Peyer's patch (tissue), 4 donors: ENCODE results near the gene KCNK10. TPM values are rescaled to one million over a fixed set of nuclear protein-coding genes. Genes with fewer than 3 reads are reported as not detected.

ENCODE experiments used
- DNase-seq, 3 donors: peaks; one replicate each; pipeline ENCODE4 v3.0.0-alpha.2; 2017 to 2019
- H3K27ac ChIP-seq, 4 donors: fragments of 200-600 bp; sonication (generic); one replicate each; pipeline ENCODE4 v1.5.1; 2016 to 2019
- H3K27me3 ChIP-seq, 2 donors: fragments of 200-600 bp; sonication (generic); one replicate each; pipeline ENCODE4 v1.5.1; 2019
- H3K36me3 ChIP-seq, 3 donors: fragments of 200-600 bp; sonication (generic); one replicate each; pipeline ENCODE4 v1.5.1; 2016 to 2019
- H3K4me1 ChIP-seq, 4 donors: fragments of 200-600 bp; sonication (generic); one replicate each; pipeline ENCODE4 v1.5.1; 2016 to 2019
- H3K4me3 ChIP-seq, 4 donors: fragments of 200-600 bp; sonication (generic); 1 replicate in 3 of 4; 2 replicates in 1 of 4; pipeline ENCODE4 v1.5.1; 2016 to 2019; ENCODE audit warnings: mild to moderate bottlenecking in 1 of 4
- H3K9me3 ChIP-seq, 4 donors: fragments of 200-600 bp; sonication (generic); one replicate each; pipeline ENCODE4 v1.5.1; 2016 to 2019; ENCODE audit warnings: mild to moderate bottlenecking in 1 of 4
- POLR2A ChIP-seq, 2 donors: fragments of 450-650 bp; IDR thresholded peaks; one replicate each; pipeline ENCODE4 v1.5.1; 2017; ENCODE audit warnings: antibody characterized with exemption in 2 of 2, mild to moderate bottlenecking in 2 of 2, moderate library complexity in 2 of 2
- total RNA-seq, 4 donors: library from RNA; depleted of rRNA; stranded (reverse); fragments of >200 nt; gene quantifications; one replicate each; pipeline ENCODE4 v1.1.0, GENCODE V29; 2016
- TF ChIP-seq, protein P1 (sequence below), 6 experiments: fragments of 450-650 bp in 4 of 6; fragments of 200-600 bp in 2 of 6; sonication (generic) in 1 of 6; IDR thresholded peaks; one replicate each; pipeline ENCODE4 v1.5.1; 2017 to 2019; ENCODE audit warnings: antibody characterized with exemption in 6 of 6, mild to moderate bottlenecking in 3 of 6, moderate library complexity in 1 of 6

Gene KCNK10
- total RNA-seq, 4 donors from 2014 or later = 0.70 to 9.9 (median 5.2) TPM

DNA sequence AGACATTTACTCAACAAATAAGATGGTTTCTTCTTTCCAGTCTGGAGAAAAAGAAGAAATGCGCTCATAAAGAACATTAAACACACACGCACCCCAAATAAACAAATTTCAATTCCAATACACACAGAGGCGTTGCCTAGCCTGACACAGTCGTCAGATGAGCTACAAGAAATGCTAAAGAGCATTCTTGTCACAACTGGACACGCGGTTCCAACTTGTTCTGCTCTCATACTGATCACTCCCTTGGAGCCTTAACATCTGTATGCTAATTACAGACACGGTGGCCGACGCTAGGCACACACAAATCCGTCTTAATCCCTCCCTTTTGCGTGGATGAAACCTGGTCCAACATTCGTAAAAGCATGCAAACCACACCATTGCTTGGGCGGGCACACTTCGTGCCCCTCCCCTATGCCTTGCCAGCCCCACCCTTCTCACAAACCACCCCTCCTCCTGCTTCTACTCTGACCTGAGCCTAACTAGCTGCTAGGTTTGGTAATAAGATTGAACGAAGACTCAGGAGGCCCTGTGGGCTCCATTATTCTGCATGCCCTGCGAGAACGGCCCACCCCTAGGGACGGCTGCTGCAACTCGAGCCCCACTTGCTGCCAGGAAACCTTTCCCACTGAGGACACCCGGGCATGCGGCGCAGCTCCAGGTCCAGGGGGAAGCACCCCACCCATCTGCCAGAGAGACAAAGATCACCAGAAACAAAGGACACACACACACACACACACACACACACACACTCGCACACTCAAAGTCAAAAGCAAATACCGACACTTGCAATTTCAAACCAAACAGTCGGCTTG lies 1.2 kb downstream of the KCNK10 start:
- Histone ChIP-seq H3K27me3 (peaks cover 0 to 11% of the 10 kb centered on the region in 2 donors), H3K4me1 (peaks cover 0 to 23% (median 6%) of the 10 kb centered on the region in 4 donors), H3K9me3 (no peaks in the 10 kb centered on the region), H3K4me3 (no peak overlapping the region), H3K36me3 (no peaks in the 10 kb centered on the region), H3K27ac (no peak overlapping the region)
- TF ChIP-seq POLR2A (IDR thresholded peaks at IDR 0.05) = no peak
- TF ChIP-seq, protein P1, sequence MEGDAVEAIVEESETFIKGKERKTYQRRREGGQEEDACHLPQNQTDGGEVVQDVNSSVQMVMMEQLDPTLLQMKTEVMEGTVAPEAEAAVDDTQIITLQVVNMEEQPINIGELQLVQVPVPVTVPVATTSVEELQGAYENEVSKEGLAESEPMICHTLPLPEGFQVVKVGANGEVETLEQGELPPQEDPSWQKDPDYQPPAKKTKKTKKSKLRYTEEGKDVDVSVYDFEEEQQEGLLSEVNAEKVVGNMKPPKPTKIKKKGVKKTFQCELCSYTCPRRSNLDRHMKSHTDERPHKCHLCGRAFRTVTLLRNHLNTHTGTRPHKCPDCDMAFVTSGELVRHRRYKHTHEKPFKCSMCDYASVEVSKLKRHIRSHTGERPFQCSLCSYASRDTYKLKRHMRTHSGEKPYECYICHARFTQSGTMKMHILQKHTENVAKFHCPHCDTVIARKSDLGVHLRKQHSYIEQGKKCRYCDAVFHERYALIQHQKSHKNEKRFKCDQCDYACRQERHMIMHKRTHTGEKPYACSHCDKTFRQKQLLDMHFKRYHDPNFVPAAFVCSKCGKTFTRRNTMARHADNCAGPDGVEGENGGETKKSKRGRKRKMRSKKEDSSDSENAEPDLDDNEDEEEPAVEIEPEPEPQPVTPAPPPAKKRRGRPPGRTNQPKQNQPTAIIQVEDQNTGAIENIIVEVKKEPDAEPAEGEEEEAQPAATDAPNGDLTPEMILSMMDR (IDR thresholded peaks at IDR 0.05) = no peak
- DNase-seq = no peak

DNA sequence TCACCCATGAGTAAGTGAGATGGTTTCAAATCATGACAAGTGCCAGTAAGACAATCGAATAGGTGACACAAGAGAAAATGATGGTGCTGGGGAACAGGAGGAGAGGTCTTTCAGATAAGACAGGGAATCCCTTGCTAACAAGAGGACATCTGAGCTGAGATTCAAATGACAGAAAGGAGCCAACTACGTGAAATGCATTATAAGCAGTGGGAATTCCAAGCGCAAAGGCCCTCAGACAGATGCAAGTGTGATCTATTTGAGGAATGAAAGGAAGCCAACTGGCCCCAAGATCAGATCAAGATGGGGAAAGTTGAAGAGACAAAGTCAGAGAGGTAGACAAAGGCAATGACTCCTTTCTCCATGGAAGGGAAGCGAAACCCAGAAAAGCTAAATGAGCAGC lies 4.7 kb downstream of the KCNK10 start:
- H3K9me3 ChIP-seq = no peaks in the 10 kb centered on the region
- no peak for DNase-seq
- H3K4me1 ChIP-seq = peaks cover 0 to 9% (median 3%) of the 10 kb centered on the region in 4 donors
- no peaks in the 10 kb centered on the region for H3K36me3 ChIP-seq
- H3K27ac ChIP-seq = no peak overlapping the region
- no peak for TF ChIP-seq POLR2A (IDR thresholded peaks at IDR 0.05)
- TF ChIP-seq, protein P1 (IDR thresholded peaks at IDR 0.05) = no peak
- H3K4me3 ChIP-seq = no peak overlapping the region
- no peaks in the 10 kb centered on the region for H3K27me3 ChIP-seq

DNA sequence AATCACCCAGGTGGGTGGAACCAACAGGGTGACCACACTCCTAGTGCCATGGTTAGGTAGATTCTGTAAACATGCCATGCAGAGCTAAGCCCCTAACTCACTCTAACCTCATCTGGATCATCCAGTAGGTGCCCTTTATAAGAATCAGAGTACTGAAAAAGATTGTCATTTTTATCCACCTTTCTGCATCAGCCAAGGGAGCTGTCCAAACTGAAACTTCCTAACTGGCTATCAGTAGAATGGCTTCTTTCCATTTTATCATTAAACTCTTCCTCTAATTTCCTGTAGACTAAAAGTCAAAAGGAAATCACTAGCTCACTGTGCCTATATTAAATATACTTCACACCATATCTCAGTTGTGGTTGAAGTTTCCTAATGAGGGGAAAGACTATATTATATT lies 6.5 kb downstream of the KCNK10 start:
- DNase-seq = no peak
- TF ChIP-seq POLR2A (IDR thresholded peaks at IDR 0.05) = no peak
- TF ChIP-seq, protein P1 (IDR thresholded peaks at IDR 0.05) = no peak
- no peak overlapping the region for H3K27ac ChIP-seq

DNA sequence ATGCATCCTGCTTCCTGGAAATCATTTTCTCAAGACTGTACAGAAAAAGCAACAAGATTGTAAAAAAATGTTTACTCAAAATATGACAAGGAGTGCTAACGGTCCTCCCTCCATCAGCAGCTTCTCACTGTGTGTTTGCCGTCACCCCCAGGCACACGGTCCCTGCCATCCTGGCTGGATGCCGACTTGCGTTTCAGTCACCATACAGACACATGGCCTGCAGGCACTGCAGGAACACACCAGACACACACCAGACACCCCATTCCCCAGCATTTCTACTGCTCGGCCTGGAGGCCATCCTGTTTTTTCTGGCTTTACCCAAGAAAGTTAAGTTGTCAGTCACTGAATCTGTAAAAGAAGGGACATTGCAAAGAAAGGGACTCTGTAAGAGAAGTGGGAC lies 10.8 kb downstream of the KCNK10 start:
- Histone ChIP-seq H3K27ac (no peak overlapping the region), H3K4me3 (no peak overlapping the region), H3K4me1 (no peaks in the 10 kb centered on the region), H3K9me3 (no peaks in the 10 kb centered on the region), H3K27me3 (no peaks in the 10 kb centered on the region), H3K36me3 (no peaks in the 10 kb centered on the region)
- no peak for DNase-seq
- TF ChIP-seq, protein P1 (IDR thresholded peaks at IDR 0.05) = no peak
- TF ChIP-seq POLR2A (IDR thresholded peaks at IDR 0.05) = no peak

More for the DNA sequence above, 6.5 kb downstream of the KCNK10 start:
- Histone ChIP-seq H3K4me3 (no peak overlapping the region), H3K4me1 (no peaks in the 10 kb centered on the region), H3K9me3 (no peaks in the 10 kb centered on the region), H3K36me3 (no peaks in the 10 kb centered on the region), H3K27me3 (no peaks in the 10 kb centered on the region)

DNA sequence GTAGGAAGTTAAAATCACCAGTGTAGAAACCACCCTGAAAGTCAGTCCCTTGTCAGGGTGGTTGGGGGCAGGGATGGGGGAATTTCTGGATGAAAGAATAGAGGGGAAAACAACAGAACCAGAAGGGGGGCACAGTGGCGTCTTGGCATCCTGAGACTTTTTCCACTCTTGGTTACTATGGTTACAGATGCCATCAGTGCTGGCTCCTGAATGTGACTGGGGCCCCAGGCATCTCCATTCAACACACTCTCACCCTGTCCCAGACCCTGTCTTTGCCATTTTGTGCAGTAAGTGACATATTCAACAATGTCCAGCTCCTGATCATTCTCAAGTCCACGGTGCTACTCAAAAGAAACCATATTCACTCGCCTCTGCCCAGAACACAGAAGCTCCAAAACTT lies 11.3 kb downstream of the KCNK10 start:
- Histone ChIP-seq H3K4me1 (no peaks in the 10 kb centered on the region), H3K27me3 (no peaks in the 10 kb centered on the region), H3K9me3 (no peaks in the 10 kb centered on the region), H3K27ac (no peak overlapping the region), H3K4me3 (no peak overlapping the region), H3K36me3 (no peaks in the 10 kb centered on the region)
- TF ChIP-seq, protein P1 (IDR thresholded peaks at IDR 0.05) = no peak
- TF ChIP-seq POLR2A (IDR thresholded peaks at IDR 0.05) = no peak
- DNase-seq = no peak
